HG02981 (cell line): Measurements from ENCODE around the gene RAB40C.

Experiments used
- ATAC-seq: cut with Tn5 transposase; IDR thresholded peaks from one replicate; pipeline ENCODE4 v1.9.1; 2021; ENCODE audit warnings: mild to moderate bottlenecking, moderate library complexity; ENCODE audit not compliant: unreplicated experiment

The RAB40C gene

DNA sequence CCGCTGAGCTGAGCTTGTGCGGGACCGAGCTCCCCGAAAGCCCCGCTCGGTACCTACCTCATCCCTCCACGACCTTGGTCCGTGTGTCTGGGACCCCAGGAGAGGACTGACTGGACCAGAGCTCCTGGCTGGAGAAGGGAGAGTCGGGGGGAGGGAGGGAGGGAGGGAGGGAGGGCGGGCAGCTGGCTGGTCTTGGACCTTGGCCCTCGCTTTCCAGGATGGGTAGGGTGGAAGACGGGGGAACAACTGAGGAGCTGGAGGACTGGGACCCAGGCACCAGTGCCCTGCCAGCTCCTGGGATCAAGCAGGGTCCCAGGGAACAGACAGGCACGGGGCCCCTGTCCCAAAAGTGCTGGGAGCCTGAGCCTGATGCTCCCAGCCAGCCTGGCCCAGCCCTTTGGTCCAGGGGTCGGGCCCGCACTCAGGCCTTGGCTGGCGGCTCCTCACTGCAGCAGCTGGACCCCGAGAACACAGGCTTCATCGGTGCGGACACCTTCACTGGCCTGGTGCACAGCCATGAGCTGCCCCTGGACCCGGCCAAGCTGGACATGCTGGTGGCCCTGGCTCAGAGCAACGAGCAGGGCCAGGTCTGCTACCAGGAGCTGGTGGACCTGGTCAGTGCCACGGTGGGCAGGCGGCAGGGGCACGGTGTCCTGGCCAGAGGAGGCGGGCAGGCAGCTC lies 86.2 kb downstream of the RAB40C start:
- ATAC-seq: no peak

DNA sequence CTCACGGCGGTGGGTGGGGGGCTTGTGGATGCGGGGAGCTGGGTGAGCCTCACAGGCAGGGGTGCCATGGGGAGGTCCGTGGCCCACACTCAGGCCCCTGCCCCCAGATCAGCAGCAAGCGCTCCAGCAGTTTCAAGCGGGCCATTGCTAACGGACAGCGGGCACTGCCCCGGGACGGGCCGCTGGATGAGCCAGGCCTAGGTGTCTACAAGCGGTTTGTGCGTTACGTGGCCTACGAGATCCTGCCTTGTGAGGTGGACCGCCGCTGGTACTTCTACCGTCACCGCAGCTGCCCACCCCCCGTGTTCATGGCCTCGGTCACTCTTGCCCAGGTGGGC lies 86.7 kb downstream of the RAB40C start:
- no peak for ATAC-seq

DNA sequence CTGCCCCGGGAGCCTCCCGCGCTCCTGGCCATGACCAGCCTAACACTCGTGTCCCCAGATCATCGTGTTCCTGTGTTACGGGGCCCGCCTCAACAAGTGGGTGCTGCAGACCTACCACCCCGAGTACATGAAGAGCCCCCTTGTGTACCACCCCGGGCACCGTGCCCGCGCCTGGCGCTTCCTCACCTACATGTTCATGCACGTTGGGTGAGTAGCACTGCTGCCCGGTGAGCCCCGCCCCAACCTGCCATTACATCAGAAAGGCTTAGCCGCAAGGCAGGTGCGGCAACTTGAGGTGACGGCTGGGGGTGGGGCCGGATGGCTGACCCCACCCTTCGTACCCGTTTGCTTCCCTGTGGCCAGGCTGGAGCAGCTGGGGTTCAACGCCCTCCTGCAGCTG lies 87.0 kb downstream of the RAB40C start:
- no peak for ATAC-seq

DNA sequence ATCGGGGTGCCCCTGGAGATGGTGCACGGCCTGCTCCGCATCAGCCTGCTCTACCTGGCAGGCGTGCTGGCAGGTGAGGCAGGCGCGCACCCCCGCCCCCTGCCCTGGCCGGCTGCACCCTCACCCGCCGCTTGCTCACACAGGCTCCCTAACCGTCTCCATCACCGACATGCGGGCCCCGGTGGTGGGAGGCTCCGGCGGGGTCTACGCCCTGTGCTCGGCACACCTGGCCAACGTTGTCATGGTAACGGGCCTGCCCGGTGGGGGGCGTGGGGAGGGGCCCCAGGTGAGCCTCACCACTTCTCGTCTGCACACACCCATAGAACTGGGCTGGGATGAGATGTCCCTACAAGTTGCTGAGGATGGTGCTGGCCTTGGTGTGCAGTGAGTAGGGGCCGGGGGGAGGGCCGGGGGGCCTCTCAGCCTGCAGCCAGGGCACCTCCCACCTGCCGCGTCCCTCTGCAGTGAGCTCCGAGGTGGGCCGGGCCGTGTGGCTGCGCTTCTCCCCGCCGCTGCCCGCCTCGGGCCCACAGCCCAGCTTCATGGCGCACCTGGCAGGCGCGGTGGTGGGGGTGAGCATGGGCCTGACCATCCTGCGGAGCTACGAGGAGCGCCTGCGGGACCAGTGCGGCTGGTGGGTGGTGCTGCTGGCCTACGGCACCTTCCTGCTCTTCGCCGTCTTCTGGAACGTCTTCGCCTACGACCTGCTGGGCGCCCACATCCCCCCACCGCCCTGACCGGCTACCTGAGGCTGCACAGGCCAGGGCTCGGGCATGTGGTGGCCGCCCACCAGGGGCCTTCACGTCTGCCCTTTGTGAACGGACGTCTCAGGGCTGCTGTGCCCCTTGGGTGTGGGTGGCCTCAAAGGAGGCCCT lies 87.7 kb downstream of the RAB40C start:
- no peak for ATAC-seq

DNA sequence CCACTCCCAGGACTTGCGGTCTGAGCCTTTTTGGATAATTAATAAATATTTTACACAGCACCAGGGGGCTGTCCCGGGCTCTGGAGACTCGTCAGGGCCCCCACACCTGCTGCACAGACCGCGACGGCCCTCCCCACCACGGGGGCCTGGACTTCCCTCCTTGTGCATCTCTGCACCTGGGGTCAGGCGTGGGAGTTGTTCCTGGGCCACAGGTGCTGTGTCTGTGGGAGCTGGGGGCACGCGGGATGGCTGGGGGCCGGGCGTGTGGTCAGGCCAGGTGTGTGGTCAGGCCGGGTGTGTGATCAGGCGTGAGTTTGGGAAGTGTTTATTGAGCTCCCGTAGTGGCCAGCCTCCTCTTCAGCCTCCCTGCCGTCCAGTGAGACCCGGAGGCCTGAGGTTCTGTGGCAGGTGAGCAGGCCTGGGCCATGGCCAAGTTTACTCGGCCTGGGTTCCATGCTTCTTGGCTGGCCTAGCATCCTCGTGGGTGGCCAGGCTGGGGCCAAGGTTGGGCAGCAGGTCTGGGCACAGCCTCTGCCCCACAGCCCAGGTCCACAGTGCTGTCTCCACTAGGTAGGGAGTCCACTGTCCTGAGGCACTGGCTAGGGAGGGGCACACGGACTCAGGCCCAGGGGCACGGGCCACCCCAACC lies 88.5 kb downstream of the RAB40C start:
- ATAC-seq: no peak
